Measurements from ENCODE around the gene GTPBP1. TPM values are rescaled to one million over a fixed set of nuclear protein-coding genes. Genes with fewer than 3 reads are reported as not detected.
A peak's percentile ranks its signal among the peaks of the same experiment; 100 is the strongest.

GTPBP1 gene
- total RNA-seq, 4 donors from 2014 or later, result 35.7 to 62.5 (median 50.6) TPM

- no peak overlapping the region for H3K4me3 ChIP-seq
- H3K27ac ChIP-seq (replicated peaks in 1 of 4), result peak overlapping the region in 3 of 4 donors; percentile 91 to 100 (median 97)
- H3K27me3 ChIP-seq, result no peaks in the 10 kb centered on the region
- peaks cover 27 to 44% (median 37%) of the 10 kb centered on the region in 4 donors for H3K4me1 ChIP-seq
- peaks cover 5 to 13% (median 6%) of the 10 kb centered on the region in 4 donors for H3K36me3 ChIP-seq
- 88% methylated on average over 3 of the region's 4 CpGs for WGBS
- no peak for TF ChIP-seq CTCF (IDR thresholded peaks at IDR 0.05)
- TF ChIP-seq POLR2A (IDR thresholded peaks at IDR 0.05; ENCODE audit: low read depth), result no peak
- TF ChIP-seq EP300 (IDR thresholded peaks at IDR 0.05), result no peak
- TF ChIP-seq POLR2AphosphoS5 (IDR thresholded peaks at IDR 0.05), result no peak
- H3K9me3 ChIP-seq, result no peaks in the 10 kb centered on the region
- intact Hi-C loops (cut with DNase I), result no loop called here
- no peak for DNase-seq (ENCODE audit: extremely low spot score)
Measured at GRCh38 chr22:38757464-38757757, 51.7 kb downstream of the GTPBP1 start.

- DNase-seq (ENCODE audit: extremely low spot score), result no peak
- TF ChIP-seq EP300 (IDR thresholded peaks at IDR 0.05), result no peak
- no peak for TF ChIP-seq CTCF (IDR thresholded peaks at IDR 0.05)
- TF ChIP-seq POLR2AphosphoS5 (IDR thresholded peaks at IDR 0.05), result no peak
- no peak for TF ChIP-seq POLR2A (IDR thresholded peaks at IDR 0.05; ENCODE audit: low read depth)
- Histone ChIP-seq H3K27ac (replicated peaks in 1 of 4) (no peak overlapping the region), H3K4me1 (peaks cover 19 to 34% (median 27%) of the 10 kb centered on the region in 4 donors), H3K27me3 (no peaks in the 10 kb centered on the region), H3K36me3 (peaks cover 0 to 3% (median 0%) of the 10 kb centered on the region in 4 donors), H3K9me3 (no peaks in the 10 kb centered on the region), H3K4me3 (no peak overlapping the region)
- intact Hi-C loops (cut with DNase I), result no loop called here
- 85% methylated on average over 4 of the region's 16 CpGs for WGBS
Measured at GRCh38 chr22:38758276-38758945, 52.7 kb downstream of the GTPBP1 start.

DNA sequence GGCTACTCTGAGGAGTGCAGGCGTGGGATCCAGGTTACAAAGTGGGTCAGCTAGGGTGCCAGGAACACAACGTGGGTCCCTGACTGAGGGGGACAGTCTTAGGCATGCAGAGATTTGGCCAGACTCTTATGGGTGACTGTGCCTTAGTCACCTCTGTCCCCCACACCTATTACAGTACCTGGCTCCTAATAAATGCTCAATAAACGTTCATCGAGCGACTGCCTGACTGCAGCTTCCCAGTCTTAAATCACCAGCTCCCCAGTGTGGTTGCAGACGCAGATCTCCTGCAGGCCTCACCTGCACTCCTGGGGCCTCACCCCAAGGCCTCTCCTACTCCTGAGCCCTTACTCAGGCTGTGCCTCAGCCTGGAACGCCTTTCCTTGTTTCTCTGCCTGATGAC is 53.3 kb downstream of the GTPBP1 start:
- TF ChIP-seq CTCF (IDR thresholded peaks at IDR 0.05), result no peak
- TF ChIP-seq POLR2A (IDR thresholded peaks at IDR 0.05; ENCODE audit: low read depth), result no peak
- TF ChIP-seq EP300 (IDR thresholded peaks at IDR 0.05), result no peak
- no peak for TF ChIP-seq POLR2AphosphoS5 (IDR thresholded peaks at IDR 0.05)

DNA sequence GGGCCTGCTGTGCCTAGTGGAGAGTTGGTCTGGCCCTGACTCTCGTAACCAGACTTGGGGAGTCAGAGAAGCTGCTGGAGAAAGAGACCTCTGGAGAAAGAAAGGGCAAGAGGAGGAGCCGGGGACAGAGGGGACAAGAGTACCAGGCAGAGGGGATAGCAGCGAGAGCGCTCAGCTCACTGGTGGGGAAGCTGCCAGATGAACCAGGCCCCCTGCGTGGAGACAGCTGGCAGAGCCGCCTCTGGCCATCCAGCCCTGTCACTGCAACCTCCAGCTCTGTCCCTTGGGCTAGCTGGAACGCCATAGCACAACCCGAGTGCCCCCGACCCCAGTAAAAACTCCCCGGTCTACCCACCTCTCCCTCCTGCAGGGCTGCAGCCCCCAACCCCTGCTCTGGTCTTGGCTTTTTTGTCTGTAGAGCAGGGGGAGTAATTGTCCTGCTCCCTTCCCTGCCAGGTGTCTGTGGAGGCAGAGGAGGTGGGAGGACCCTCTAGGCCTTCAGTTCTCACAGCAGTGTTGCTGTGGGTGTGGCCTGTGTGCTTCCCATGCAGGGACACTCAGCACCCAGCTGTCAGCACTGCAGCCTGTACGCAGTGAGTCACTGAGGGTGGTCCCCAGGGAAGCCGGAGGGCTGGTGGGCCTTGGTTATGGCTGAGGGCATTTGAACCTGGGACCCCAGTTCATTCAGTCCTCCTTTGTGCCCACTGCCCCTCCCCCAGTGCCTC is 54.9 kb downstream of the GTPBP1 start:
- intact Hi-C loops (cut with DNase I), result no loop called here
- H3K4me3 ChIP-seq, result no peak overlapping the region
- H3K27me3 ChIP-seq, result no peaks in the 10 kb centered on the region
- TF ChIP-seq EP300 (IDR thresholded peaks at IDR 0.05) (no peak), CTCF (IDR thresholded peaks at IDR 0.05) (no peak), POLR2A (IDR thresholded peaks at IDR 0.05; ENCODE audit: low read depth) (no peak), POLR2AphosphoS5 (IDR thresholded peaks at IDR 0.05) (no peak)
- DNase-seq (ENCODE audit: extremely low spot score), result no peak
- H3K4me1 ChIP-seq, result peaks cover 8 to 19% (median 16%) of the 10 kb centered on the region in 4 donors
- no peaks in the 10 kb centered on the region for H3K9me3 ChIP-seq
- WGBS, result 85% methylated on average over 10 of the region's 12 CpGs
- no peaks in the 10 kb centered on the region for H3K36me3 ChIP-seq
- H3K27ac ChIP-seq (replicated peaks in 1 of 4), result no peak overlapping the region

More for the DNA sequence above, 53.3 kb downstream of the GTPBP1 start:
- H3K36me3 ChIP-seq, result no peaks in the 10 kb centered on the region
- H3K9me3 ChIP-seq, result no peaks in the 10 kb centered on the region
- no peaks in the 10 kb centered on the region for H3K27me3 ChIP-seq
- 93% methylated on average over 7 of the region's 7 CpGs for WGBS
- no peak for DNase-seq (ENCODE audit: extremely low spot score)
- no peak overlapping the region for H3K4me3 ChIP-seq
- intact Hi-C loops (cut with DNase I), result no loop called here
- peaks cover 13 to 28% (median 23%) of the 10 kb centered on the region in 4 donors for H3K4me1 ChIP-seq
- no peak overlapping the region for H3K27ac ChIP-seq (replicated peaks in 1 of 4)

Measured in esophagus muscularis mucosa (tissue), 4 donors.